HG03175 (cell line): ENCODE data around the gene PDLIM5.
A peak's percentile ranks its signal among the peaks of the same experiment; 100 is the strongest.
"Not testable (repeated sequence)": the region's sequence is repeated elsewhere in the genome, so short reads cannot be mapped to it uniquely, and the experiment has no call there.

Experiments
- ATAC-seq: cut with Tn5 transposase; IDR thresholded peaks from one replicate; pipeline ENCODE4 v1.9.1; 2021; ENCODE audit warnings: mild to moderate bottlenecking, moderate library complexity; ENCODE audit not compliant: unreplicated experiment

The PDLIM5 gene

DNA sequence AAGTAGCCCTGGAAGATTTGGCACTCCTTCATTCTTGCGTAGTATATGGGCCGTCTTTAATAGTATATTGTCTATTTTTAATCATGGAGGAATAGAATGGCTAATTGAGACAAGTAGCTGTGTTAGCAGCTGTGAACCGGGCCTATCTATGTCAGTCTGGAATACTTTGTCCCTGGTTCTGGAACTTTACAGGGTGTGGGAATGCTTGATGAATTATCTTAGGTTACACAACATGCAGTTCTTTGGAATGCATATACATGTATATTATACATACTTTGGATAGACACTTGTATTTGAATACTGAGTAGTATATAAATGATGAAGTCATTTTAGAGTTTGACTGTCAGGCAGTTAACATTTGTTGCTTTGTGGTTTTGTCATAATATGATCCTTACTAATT, 37.4 kb downstream of the PDLIM5 start:
- no peak for ATAC-seq

DNA sequence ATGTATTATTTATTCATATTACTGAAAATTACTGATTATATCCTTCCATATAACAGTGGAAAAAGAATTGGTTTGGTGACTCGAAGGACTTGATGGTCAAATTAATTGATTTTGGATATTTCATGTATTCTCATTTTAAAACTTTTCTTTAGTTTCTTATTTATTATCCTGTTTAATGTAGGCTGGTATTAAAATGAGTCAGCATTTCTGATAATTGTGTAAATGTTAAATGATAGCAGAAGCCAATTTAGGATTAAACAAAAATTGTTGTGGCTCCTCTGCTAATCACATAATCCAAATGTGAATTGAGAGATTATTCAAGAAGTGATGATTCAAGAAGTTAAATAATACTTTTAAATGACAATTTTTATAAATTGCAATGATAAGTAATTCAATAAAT, 38.7 kb downstream of the PDLIM5 start:
- no peak for ATAC-seq

DNA sequence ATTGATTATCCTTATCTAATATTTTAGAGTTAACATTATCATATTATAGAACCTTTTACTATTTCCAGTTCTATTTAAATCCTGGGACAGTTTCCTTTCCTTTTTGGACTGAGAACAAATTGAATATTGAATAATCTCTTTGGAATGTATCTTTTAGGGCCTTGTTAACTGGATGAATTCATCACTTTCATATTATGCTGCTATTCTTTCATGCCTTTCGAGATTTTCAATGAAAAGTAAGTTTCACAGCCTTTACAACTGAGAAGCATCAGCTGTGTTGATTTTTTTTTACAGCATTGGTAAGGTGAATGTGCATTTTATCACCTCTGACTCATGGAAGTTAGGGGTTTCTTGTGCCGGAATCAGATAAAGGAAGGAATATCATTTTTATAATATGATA, 39.6 kb downstream of the PDLIM5 start:
- ATAC-seq: no peak

DNA sequence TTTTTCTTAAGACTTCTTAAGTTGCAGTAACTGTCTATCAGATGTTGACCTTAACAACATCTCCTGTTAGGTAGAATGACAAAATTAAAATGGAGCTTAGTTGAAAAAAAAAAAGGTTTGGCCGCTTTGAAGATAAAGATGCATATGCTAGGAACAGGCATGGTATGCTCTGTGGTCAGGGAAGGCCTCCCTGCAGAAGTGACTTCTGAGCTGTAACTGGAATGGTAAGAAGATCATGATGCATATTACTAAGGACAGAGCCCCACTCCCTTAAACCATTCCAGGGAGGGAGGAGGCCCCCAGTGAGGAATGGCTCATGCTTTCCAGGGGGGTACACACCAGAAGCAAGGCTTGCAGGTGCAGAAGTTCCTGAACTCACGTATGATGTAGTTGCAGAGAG, 43.7 kb downstream of the PDLIM5 start:
- no peak for ATAC-seq

DNA sequence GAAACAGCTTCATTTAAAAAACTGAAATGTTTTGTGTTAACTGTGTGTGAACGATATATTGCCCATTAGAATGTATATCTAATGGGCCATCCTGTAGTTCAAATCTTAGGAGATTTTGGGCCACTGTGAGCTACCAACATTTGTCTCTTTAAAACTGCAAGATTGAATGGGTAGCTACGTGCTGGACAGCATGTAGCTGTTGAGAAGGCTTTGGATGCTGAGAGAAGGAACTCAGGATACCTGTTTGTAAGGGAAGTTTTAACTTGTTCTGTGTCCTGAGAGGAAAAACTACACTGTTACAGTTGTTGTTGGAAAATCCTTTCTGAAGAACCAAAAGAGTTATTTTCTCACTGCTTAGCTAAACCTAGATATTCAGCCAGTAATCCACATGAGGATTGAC, 45.9 kb downstream of the PDLIM5 start:
- ATAC-seq: no peak

DNA sequence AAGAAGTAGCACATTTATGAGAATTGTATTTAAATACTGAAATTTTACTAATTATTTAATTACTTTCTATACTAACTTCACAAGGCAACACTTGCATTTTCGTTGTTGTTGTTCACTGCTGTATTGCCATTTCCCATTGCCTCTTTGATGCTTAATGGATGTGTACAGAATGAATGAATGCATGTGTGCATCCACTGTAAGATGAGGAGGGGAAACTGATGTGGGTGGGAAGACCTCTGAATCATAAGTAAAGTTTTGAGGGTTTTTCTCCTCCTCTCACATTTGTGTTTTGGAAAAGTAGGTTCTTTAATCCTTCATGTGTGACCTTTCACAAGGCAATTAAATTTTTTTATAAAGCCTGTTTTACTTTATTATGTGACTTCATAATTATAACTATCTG, 46.8 kb downstream of the PDLIM5 start:
- no peak for ATAC-seq

DNA sequence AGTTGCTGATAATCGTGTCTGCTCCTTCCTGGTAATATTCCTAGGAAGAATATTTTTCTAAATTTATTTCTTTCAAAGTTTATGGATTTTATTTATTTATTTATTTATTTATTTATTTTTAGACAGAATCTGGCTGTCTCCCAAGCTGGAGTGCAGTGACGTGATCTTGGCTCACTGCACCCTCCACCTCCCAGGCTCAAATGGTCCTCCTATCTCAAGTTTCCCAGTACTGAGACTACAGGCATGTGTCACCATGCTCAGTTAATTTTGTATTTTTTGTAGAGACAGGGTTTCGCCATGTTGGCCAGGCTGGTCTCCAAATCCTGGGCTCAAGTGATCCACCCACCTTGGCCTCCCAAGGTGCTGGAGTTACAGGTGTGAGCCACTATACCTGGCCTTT, 48.9 kb downstream of the PDLIM5 start:
- ATAC-seq: no peak

DNA sequence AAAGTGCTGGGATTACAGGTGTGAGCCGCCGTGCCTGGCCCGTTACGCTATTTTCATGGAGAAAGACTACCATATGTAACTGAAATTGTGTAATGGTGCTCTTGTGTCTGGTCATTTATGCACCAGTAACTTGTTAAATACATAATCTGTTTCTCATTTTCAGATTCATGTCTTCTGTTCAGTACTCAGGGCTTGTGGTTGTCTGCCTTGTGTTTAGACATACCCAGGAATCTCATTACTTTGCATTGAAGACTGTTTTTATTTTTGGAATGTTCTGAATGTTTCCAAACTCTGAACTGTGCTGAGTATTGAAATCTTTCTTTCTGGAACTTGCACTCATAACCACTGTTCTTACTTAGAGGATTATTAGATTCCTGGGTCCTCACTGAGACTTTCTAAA, 52.8 kb downstream of the PDLIM5 start:
- no peak for ATAC-seq

DNA sequence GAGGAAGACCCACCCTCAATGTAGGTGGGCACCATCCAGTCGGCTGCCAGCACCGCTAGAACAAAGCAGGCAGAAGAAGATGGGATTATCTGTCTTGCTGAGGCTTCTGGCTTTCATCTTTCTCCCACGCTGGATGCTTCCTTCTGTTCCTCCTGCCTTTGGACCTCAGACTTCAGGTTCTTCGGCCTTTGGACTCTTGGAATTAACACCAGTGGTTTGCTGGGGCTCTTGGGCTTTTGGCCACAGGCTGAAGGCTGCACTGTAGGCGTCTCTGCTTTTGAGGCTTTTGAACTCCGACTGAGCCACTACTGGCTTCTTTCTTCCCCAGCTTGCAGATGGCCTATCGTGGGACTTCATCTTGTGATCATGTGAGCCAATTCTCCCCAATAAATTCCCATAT, 55.1 kb downstream of the PDLIM5 start:
- no peak for ATAC-seq

DNA sequence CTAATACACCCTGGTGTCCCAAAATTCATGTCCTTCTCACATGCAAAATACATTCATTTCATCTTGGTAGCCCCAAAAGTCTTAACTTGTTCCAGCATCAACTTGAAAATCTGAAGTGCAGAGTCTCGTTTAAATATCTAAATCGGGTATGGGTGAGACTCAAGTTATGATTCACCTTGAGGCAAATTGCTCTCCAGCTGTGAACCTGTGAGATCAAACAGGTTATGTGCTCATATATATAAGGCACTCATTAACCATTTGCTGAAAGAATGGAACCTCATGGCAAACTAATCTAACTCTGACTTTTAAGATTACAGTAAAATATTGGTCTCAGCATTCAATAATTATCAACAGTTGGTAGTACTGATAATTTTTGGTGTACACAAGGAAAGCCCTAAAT, 55.5 kb downstream of the PDLIM5 start:
- ATAC-seq: no peak

DNA sequence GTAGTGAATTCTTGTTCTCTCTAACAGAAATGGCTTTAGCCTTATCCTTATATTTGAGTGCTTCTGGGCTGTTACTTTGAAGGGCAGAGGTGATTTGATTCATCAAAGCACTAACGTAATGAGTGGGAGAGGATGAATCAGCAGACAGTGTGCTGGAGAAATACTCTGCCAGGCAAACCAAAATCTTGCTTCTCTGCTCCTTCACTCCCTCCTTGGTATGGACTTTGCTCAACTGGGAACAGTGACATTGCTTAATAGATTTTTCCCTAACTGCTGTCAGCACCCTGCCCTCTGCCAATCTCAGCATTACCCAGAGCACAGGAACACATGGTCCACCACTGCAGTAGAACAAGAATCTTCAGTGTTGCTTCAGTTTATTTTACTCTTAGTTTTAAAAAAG, 56.0 kb downstream of the PDLIM5 start:
- ATAC-seq: no peak

DNA sequence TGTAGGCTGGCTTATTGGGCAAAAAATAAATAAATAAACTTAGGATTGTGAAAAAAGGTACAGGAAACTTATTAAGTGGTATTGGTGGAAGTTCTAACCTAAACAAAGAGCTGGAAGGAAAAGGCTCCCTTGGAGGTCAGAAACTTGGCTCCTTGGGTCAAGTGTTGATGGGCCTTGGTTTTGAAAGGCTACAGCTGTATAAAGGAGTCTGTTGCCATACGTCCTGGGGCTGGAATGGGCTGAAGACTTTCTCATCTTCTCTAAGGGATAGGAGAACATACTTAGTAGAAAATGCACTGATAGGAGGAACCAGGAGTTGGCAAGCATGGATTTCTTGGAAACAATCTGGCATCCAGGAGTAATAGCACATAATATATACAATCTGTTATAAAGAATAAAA, 56.6 kb downstream of the PDLIM5 start:
- ATAC-seq: no peak

DNA sequence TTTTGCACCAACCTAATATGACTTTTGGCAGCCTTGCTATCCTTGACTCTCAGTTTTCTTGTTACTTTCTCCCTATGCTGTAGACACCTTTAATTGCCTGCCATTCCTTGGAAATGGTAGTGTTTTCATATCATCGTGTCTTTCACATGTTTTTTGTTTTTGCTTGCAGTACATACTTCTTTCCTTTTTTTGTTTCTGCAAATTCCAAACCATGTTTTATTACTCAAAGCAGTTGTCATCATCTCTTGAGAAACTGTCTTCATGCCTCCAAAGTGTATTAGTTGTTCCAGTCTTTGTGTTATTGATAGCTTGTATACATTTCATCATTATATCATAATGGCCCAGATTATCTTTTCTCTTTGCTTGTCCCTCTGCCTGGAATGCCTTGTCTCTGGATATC, 57.1 kb downstream of the PDLIM5 start:
- ATAC-seq: no peak

DNA sequence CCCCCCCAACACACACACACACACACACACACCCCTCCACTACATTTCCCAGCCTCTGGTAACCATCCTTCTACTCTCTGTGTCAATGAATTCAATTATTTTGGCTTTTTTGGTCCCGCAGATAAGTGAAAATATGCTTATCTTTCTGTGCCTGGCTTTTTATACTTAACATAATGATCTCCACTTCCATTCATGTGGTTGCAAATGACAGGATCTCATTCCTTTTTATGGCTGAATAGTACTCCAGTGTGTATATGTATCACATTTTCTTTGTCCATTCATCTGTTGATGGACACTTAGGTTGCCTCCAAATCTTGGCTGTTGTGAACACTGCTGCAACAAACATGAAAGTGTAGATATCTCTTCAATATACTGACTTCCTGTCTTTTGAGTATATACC, 59.8 kb downstream of the PDLIM5 start:
- ATAC-seq: no peak

DNA sequence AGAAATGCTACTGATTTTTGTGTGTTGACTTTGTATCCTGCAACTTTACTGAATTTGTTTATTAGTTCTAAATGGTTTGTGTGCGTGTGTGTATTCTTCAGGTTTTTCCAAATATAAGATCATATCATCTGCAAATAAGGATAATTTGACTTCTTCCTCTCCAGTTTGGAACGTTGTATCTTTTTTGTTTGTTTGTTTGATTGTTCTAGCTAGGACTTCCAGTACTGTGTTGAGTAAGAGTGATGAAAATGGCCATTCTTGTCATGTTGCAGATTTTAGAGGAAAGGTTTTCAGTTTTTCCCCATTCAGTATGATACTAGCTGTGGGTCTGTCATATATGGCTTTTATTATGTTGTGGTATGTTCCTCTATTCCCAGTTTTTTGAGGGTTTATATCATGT, 61.8 kb downstream of the PDLIM5 start:
- ATAC-seq: not testable (repeated sequence)

DNA sequence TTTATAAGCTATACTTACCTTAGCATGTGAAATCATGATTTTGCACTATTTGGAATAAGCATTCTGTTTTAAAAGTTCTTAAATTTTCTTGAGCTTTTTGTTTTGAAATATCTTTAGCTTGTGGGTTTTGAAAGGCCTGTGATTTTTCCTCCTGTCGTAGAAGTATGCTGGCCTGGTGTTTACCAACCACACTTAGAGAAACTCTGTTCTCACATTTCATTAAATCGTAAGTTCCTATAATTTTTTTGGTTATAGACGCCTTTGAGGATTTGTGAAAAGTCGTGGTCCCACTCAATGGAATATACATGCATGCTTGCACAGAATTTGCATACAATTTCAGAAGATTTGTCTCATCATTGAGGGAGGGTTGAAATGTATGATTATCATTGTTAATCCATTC, 63.6 kb downstream of the PDLIM5 start:
- ATAC-seq: no peak

DNA sequence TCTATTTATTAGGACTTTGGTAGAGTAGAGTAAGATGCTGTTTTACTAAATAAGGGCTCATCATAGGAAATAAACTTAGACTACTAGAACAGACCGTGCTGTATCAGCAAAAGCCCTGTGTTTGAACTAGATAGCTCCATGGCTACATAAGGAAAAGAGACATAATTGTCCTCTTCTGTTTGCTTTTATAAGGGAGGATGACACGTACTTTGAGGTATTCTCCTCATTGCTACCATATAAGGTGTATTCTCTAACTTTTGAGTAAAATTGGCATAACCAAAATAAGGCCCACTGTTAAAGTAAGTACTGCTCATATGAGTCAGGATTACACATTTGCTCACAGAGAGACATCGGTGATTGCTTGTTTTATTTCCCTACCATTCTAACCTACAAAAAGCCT, 64.3 kb downstream of the PDLIM5 start:
- no peak for ATAC-seq

DNA sequence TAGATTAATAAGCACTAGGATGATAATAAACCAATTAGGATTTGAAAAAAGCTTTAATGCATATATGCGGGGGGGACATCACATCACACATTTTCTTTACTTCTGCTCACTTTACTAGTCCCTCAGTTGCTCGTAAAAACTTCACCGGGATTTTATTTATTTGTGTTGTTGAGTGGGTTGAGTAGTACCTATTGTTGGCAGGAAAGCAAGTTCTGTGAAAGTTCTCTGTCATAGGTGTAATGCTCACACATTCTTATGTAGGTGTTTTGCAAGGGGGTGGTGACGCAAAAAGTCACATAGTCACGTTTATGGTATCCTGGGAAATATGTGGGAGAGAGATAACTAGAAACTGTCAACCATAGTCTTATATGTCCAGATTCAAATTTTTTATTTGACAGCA, 65.3 kb downstream of the PDLIM5 start:
- ATAC-seq: no peak

DNA sequence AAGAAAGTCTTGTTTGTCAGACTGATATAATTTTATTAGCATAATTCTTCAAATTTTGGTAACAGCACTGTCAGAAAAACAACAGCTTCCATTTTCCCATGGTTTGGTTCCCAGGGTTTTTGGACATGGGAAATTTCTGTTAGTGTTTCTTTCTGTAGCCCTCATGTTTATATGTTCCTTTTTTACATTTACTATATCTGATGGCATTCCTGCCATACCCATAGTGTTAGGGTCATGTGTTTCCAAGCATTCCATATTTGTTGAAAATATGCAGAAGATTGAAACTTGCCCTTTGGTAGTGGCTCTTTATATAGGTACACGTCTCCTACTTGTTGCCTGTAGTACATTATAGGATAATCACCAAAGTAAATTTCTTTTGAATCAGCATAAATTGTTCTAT, 65.8 kb downstream of the PDLIM5 start:
- no peak for ATAC-seq

DNA sequence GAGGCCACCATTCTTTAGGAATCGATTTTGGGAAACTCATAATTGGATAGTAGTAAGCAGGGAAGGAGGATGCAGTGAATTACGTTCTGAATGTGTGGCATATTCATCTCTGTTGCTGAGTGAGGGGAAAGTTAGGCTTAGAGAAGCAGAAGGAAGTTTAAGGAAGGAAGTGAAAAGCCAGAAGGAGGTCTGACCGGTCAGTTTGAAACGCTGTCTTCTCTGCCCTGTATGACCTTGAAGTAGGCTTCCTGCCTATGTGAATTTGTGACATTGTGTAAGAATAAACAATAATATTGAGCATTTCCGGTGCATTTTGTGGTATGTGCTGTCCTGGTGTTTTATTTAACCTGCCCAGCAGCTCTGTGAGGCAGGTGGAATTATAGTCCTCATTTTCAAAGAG, 67.3 kb downstream of the PDLIM5 start:
- ATAC-seq: peak; percentile 59

DNA sequence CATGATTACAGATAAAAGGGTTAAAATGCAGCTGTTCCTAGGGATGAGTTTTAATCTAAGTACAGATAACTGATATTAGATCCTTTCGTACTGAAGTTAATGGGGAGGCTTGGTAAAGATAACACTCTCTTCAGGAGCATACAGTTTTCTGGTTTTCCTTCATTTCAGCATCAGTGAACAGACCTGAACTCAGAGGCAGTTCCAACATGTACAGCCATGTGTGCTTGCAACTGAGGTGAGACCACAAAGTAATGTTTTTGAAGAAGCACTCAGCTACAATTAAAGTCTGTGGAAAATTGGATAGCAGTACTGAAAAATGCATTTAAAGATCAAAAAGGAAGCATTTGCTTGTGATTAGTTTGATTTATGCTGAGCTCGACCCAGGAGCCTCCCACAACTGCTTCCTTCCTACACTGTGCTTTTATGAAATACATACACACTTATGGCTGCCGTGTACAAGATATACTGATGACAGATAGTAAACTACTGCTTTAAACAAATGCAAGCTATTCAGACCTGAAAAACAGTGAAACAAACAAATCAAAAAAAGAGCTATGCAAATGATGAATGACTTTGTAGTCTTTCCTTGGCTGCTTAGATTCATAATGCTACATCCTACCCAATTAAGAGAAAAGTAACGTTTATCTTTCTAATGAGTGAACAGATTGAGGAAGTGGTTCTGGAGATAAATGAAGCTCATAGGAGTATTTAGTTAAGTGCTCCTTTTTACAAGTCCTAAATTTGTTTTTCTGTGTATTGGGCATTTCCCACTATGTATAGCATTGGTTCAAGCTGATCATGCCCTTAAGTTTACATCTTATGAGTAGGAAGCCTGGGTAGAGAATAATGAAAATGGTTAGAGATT, 68.4 kb downstream of the PDLIM5 start:
- no peak for ATAC-seq

DNA sequence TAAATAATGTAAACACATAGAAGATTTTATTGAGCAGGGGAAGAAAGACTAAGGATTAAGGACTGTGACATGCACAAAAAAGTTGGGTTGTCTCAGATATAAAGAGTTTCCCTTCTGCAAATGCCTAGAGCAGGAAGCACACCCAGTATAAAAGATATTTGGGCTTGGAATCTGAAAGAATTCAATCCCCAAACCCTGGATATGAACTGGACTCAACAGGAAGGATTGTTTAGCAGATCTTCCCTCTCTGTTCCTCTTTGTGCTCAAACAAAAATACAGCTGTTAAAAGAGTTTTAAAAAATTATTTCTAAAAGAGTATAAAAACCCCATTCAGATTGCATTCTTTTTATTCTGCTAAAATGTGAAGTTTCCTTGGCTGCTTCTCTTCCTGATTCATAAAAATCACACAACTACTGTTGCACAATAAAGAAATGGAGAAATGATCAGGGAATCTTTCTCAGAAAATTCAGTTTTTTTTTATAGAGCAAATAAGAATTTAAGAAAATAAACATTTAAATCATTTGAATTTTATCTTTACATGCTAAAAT, 71.4 kb downstream of the PDLIM5 start:
- no peak for ATAC-seq

DNA sequence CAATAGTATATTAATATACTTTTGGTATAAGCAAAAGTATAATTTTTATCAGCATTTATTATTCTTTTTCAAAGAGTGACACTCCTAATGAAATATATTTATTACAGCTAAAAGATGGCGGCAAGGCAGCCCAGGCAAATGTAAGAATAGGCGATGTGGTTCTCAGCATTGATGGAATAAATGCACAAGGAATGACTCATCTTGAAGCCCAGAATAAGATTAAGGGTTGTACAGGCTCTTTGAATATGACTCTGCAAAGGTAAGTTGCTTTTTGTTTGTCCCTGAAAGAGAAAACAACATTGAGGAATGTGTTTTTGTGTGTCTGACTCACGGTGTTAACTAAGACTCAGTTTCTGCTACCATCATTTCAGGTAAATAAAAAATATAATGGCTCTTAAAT, 71.9 kb downstream of the PDLIM5 start:
- no peak for ATAC-seq
